Measurements from ENCODE around the gene GPRC5C. TPM values are rescaled to one million over a fixed set of nuclear protein-coding genes. Genes with fewer than 3 reads are reported as not detected.

The GPRC5C gene
- total RNA-seq, 4 donors from 2014 or later, result 3.8 to 19.8 (median 9.9) TPM

DNA sequence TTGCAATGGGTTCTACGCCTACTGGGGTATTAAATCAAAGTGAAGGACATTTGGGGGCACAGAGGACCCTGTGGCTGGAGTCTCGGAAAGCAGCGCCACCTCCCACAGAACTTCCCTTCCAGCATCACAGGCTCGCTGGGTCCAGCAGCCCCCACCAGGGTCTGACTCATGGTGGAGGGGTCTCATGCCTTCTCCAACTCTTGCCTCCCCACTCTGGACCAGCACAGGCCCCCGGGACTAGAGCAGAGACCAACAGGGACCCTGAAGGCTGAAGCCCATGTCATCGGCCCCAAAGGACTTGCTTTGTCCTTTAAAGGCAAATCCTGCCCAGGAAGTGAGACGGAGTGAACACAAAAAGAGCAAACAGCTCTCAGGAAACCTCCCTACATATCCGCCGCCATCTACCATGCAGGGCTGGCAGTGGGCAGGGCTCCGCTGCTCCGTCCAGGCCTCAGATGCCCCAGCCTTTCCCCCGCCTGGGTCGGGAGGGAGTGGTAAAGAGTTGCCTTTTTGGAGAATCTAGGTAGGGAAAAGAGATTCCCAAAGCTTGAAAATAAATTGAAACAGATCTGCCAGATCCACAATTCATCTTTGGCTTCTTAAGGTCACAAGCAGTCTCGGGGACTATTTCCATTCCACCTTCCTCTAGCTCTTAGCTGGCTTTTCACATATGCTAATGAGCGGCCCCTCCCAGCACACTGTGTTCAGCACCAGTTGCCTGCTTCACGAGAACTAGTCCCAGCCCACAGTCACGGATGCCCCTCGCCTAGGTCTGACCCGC lies 2.1 kb upstream of the GPRC5C start:
- TF ChIP-seq, protein P1, sequence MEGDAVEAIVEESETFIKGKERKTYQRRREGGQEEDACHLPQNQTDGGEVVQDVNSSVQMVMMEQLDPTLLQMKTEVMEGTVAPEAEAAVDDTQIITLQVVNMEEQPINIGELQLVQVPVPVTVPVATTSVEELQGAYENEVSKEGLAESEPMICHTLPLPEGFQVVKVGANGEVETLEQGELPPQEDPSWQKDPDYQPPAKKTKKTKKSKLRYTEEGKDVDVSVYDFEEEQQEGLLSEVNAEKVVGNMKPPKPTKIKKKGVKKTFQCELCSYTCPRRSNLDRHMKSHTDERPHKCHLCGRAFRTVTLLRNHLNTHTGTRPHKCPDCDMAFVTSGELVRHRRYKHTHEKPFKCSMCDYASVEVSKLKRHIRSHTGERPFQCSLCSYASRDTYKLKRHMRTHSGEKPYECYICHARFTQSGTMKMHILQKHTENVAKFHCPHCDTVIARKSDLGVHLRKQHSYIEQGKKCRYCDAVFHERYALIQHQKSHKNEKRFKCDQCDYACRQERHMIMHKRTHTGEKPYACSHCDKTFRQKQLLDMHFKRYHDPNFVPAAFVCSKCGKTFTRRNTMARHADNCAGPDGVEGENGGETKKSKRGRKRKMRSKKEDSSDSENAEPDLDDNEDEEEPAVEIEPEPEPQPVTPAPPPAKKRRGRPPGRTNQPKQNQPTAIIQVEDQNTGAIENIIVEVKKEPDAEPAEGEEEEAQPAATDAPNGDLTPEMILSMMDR (IDR thresholded peaks at IDR 0.05; ENCODE audit: low read depth), result no peak

DNA sequence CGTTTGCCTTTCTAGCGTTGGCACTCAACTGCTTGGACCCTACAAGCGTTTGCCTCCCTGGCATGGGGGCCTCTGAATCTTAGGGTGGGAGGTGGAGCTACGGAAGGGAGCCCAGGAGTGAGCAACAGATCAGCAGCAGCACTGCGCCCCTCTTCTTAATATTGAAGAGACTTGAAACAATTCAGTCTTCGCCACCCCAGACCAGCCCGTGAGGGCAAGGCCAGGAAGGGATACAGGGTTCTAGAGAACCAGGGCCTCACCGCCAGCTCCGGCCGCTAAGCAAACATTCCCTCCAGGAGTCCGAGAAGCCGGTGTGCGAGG lies 1.5 kb upstream of the GPRC5C start:
- TF ChIP-seq, protein P1 (IDR thresholded peaks at IDR 0.05; ENCODE audit: low read depth), result no peak

DNA sequence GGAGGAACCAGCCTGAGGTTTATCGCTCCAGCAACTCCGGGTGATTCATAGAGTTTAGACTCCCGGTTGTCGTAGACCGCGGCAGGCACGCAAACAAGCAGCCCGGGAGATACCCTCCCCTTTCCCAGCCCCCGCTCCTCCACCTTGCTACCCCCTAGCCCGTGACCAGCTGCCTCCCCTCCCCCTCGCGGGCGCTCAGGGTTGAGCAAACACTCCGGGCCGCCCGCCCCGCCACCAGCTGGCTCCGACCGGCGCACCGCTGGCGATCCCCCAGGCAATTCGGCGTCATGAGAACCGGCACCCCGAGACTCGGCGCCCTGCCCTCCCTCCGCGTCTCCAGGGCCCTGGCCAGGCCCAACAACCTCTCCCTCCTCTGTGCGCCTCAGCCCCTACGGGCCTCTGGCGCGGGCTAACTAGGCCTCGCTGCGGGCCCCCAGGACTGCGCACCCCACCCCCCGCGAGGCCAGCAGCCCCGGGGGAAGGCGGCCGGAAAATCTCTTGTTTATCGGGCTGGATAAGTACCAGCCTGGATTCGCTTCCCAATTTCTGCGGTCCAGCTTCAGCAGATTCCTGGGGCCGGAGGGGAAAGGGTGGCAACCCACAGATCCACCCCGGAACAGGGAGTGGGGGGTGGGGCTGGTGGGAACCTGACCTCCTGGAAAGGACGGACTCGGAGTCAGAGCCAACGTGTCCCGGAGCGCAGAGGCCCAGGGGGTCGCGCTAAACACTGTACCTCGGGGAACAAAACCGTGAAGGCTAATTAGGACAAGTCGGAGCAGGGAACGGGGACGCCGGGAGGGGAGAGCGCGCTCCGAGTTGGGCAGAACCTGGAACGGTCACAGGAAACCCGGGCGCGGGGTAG lies 951 bp upstream of the GPRC5C start:
- TF ChIP-seq, protein P1 (IDR thresholded peaks at IDR 0.05; ENCODE audit: low read depth), result no peak

DNA sequence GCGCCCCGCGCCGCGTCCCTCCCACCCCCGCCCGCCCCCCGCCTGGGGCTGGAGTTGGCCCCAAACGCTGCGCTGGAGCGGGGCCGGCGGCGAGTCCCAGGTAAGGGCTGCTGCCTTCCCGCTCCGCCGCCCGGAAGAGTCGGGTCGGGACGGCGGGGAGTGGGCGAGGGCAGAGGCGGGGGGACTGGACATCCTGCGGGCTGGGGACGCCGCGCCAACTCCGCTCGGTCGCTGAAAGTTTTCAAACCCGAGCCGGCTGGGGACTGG lies 469 bp downstream of the GPRC5C start:
- TF ChIP-seq, protein P1 (IDR thresholded peaks at IDR 0.05; ENCODE audit: low read depth), result no peak

DNA sequence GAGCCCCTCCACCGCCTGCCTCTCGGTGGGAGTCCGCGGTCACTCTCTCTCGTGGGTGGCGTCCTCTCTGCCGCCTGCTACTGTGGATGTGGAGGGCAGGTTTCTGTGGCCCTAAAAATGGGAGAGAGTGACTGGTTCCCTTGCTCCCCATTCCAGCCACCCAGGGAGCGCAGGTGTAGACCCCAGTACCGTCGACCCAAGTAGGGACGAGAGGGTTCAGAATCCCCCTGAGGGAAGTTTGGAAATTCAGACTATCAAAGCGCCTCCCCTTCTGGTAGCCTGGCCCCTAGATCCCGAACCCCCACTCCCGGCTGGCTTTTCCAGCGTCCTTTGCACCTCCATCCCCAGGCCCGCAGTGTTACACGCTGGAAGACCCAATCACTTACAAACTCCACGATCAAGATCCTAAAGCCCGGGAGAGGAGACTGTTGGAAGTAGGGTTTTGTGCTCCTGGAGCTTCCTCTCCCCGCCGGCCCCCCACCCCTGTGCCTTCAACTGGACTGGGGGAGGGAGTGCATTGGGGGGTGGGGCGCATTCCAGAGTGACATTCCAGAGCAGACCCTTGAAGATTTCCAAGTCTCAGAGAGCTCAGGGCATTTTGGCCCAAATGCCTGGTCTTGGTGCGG lies 991 bp downstream of the GPRC5C start:
- TF ChIP-seq, protein P1 (IDR thresholded peaks at IDR 0.05; ENCODE audit: low read depth), result no peak

DNA sequence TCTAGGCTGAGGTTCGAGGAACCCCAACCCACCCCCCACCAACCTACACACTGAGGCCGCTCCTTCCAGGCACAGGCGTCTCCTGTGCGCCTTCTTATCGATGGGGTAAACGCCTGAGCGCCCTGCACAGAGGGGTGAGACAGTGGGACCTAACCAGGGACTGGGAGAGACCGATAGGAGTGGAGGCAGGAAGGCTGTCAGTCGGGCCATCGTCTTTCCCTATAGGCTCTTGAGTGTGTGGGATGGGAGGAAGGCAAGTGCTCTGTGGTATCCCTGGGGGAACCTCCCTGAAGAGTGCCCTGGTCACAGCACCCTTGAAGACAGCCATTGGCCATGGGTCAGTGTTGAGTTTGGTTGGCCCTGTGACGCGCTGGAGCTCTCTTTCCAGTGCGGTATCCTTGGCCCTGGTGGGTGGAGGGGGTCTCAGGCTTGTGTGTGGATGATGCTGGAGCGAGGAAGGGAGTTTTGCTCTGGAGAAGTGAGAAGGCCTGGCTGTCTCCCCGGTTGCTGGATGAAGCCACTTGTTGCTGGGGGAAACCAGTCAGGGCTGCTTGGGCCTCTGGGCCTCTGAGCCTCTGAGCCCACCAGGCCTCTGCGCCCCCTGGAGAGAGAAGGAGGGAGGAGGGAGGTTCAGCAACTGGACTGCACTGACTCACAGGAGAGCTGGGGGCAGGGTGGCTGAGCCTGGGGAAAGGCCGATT lies 1.7 kb downstream of the GPRC5C start:
- TF ChIP-seq, protein P1 (IDR thresholded peaks at IDR 0.05; ENCODE audit: low read depth), result no peak

Measured in subcutaneous adipose tissue (tissue), 4 donors.